PFSK-1 (cell line): ENCODE results near the gene CCR5AS.

Experiments used
- FOXP2 ChIP-seq: optimal IDR thresholded peaks from 2 replicates; pipeline ENCODE3; 2011; ENCODE audit warnings: borderline replicate concordance, control low read depth, inconsistent platforms; ENCODE audit not compliant: insufficient read depth; ENCODE audit errors: extremely low read length, extremely low read depth
- POLR2AphosphoS5 ChIP-seq: IDR thresholded peaks from 2 replicates; pipeline ENCODE4 v1.6.1; 2012; ENCODE audit warnings: low read depth, mild to moderate bottlenecking, control low read depth, low read length, moderate library complexity
- SIN3A ChIP-seq: IDR thresholded peaks from 2 replicates; pipeline ENCODE4 v1.6.1; 2012; ENCODE audit warnings: mild to moderate bottlenecking, low read length, moderate library complexity, borderline replicate concordance; ENCODE audit not compliant: insufficient read depth
- TAF1 ChIP-seq: IDR thresholded peaks from 2 replicates; pipeline ENCODE4 v1.6.1; 2012; ENCODE audit warnings: low read length, control low read depth, borderline replicate concordance; ENCODE audit not compliant: insufficient read depth
- TF ChIP-seq, protein P1 (sequence below), 2 experiments: IDR thresholded peaks; 2 replicates each; pipeline versions ENCODE4 v1.6.1 to v1.8.0; 2011 to 2012; ENCODE audit warnings: low read depth in 2 of 2, low read length in 2 of 2, control low read depth in 1 of 2, inconsistent platforms in 1 of 2, mild to moderate bottlenecking in 1 of 2, moderate library complexity in 1 of 2; ENCODE audit not compliant: insufficient read depth in 1 of 2

Gene CCR5AS

GRCh38 chr3:46356276-46356675, 50.6 kb downstream of the CCR5AS start:
- TF ChIP-seq TAF1: no peak
- TF ChIP-seq SIN3A: no peak
- no peak for TF ChIP-seq FOXP2
- TF ChIP-seq, protein P1, sequence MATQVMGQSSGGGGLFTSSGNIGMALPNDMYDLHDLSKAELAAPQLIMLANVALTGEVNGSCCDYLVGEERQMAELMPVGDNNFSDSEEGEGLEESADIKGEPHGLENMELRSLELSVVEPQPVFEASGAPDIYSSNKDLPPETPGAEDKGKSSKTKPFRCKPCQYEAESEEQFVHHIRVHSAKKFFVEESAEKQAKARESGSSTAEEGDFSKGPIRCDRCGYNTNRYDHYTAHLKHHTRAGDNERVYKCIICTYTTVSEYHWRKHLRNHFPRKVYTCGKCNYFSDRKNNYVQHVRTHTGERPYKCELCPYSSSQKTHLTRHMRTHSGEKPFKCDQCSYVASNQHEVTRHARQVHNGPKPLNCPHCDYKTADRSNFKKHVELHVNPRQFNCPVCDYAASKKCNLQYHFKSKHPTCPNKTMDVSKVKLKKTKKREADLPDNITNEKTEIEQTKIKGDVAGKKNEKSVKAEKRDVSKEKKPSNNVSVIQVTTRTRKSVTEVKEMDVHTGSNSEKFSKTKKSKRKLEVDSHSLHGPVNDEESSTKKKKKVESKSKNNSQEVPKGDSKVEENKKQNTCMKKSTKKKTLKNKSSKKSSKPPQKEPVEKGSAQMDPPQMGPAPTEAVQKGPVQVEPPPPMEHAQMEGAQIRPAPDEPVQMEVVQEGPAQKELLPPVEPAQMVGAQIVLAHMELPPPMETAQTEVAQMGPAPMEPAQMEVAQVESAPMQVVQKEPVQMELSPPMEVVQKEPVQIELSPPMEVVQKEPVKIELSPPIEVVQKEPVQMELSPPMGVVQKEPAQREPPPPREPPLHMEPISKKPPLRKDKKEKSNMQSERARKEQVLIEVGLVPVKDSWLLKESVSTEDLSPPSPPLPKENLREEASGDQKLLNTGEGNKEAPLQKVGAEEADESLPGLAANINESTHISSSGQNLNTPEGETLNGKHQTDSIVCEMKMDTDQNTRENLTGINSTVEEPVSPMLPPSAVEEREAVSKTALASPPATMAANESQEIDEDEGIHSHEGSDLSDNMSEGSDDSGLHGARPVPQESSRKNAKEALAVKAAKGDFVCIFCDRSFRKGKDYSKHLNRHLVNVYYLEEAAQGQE (IDR thresholded peaks at IDR 0.05; ENCODE audit: insufficient read depth in 1 of 2, low read depth in 2 of 2, low read length in 2 of 2): no peak
- no peak for TF ChIP-seq POLR2AphosphoS5

DNA sequence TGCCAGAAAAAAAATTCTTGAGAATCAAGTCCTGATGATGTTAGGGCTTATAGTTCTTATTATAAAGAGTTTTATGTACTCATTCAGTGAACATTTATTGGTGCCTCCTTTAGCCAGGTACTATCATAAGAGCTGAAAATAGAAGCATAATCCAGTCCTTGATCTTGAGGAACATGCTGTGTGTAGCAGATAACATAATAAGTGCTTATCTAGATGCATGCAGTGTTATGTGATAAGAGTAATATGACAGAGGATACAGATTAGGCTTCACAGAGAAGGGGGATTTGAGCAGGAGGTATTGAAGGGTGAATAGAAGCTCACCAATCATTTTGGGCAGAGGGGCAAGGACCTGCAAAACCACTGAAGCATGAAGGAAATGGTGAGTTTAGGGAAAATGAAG, 51.9 kb downstream of the CCR5AS start:
- TF ChIP-seq FOXP2 (no peak), POLR2AphosphoS5 (no peak), TAF1 (no peak), SIN3A (no peak)
- TF ChIP-seq, protein P1 (IDR thresholded peaks at IDR 0.05; ENCODE audit: insufficient read depth in 1 of 2, low read depth in 2 of 2, low read length in 2 of 2): no peak

- TF ChIP-seq TAF1: no peak
- no peak for TF ChIP-seq POLR2AphosphoS5
- TF ChIP-seq, protein P1 (IDR thresholded peaks at IDR 0.05; ENCODE audit: insufficient read depth in 1 of 2, low read depth in 2 of 2, low read length in 2 of 2): no peak
- TF ChIP-seq SIN3A: no peak
- no peak for TF ChIP-seq FOXP2
Observed at GRCh38 chr3:46354478-46354877, 52.4 kb downstream of the CCR5AS start.

DNA sequence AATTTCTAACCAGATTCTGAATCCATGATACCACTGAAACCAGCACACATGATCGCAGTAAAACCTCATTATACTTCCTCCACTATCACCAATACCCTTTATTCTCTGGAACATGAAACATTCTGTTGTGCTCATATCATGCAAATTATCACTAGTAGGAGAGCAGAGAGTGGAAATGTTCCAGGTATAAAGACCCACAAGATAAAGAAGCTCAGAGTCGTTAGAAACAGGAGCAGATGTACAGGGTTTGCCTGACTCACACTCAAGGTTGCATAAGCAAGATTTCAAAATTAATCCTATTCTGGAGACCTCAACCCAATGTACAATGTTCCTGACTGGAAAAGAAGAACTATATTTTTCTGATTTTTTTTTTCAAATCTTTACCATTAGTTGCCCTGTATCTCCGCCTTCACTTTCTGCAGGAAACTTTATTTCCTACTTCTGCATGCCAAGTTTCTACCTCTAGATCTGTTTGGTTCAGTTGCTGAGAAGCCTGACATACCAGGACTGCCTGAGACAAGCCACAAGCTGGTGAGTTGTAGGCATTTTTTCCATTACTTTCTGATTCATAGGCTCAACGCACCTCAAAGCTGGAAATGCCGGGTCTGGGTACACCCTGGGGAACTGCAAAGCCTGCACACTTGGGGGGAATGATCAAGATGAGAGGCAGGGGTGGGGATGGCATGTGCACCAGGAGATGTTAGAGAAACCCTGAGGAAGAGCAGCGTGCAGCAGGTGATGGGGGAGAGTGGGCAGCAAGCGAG, 53.0 kb downstream of the CCR5AS start, which contains the start of gene CCR2:
Gene CCR2 (plus strand): TSS at position 465 of the 764 bp plus-strand sequence. CDS start 3,417 bp downstream, outside the sequence.
- TF ChIP-seq POLR2AphosphoS5: no peak
- TF ChIP-seq FOXP2: no peak
- TF ChIP-seq, protein P1 (IDR thresholded peaks at IDR 0.05; ENCODE audit: insufficient read depth in 1 of 2, low read depth in 2 of 2, low read length in 2 of 2): no peak

- TF ChIP-seq FOXP2: no peak
- TF ChIP-seq SIN3A: no peak
- TF ChIP-seq, protein P1 (IDR thresholded peaks at IDR 0.05; ENCODE audit: insufficient read depth in 1 of 2, low read depth in 2 of 2, low read length in 2 of 2): no peak
- no peak for TF ChIP-seq TAF1
- no peak for TF ChIP-seq POLR2AphosphoS5
Observed at GRCh38 chr3:46353090-46353489, 53.8 kb downstream of the CCR5AS start.
